PFSK-1 (cell line): ENCODE data around the gene RDX.

ENCODE experiments used
- FOXP2 ChIP-seq: optimal IDR thresholded peaks from 2 replicates; pipeline ENCODE3; 2011; ENCODE audit warnings: borderline replicate concordance, control low read depth, inconsistent platforms; ENCODE audit not compliant: insufficient read depth; ENCODE audit errors: extremely low read length, extremely low read depth
- POLR2AphosphoS5 ChIP-seq: IDR thresholded peaks from 2 replicates; pipeline ENCODE4 v1.6.1; 2012; ENCODE audit warnings: low read depth, mild to moderate bottlenecking, control low read depth, low read length, moderate library complexity
- SIN3A ChIP-seq: IDR thresholded peaks from 2 replicates; pipeline ENCODE4 v1.6.1; 2012; ENCODE audit warnings: mild to moderate bottlenecking, low read length, moderate library complexity, borderline replicate concordance; ENCODE audit not compliant: insufficient read depth
- TAF1 ChIP-seq: IDR thresholded peaks from 2 replicates; pipeline ENCODE4 v1.6.1; 2012; ENCODE audit warnings: low read length, control low read depth, borderline replicate concordance; ENCODE audit not compliant: insufficient read depth
- TF ChIP-seq, protein P1 (sequence below), 2 experiments: IDR thresholded peaks; 2 replicates each; pipeline versions ENCODE4 v1.6.1 to v1.8.0; 2011 to 2012; ENCODE audit warnings: low read depth in 2 of 2, low read length in 2 of 2, control low read depth in 1 of 2, inconsistent platforms in 1 of 2, mild to moderate bottlenecking in 1 of 2, moderate library complexity in 1 of 2; ENCODE audit not compliant: insufficient read depth in 1 of 2

DNA sequence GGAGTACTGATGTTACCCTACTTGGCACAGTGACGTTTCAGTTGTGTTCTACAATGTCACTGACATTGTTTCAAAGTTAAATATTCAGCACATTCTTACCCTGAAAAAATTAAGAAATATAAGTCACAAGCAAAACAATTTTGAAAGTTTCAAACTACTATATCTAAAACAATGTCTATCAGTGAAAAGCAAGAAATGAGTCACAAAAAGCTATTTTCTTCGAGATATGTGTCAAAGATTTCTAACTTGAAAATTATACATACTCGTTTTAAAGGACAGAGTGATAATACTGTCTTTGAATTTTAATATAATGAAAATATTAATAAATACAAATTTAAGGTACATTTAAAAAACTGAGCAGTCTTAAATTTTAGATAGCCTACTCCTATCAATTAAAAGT lies 42.9 kb downstream of the RDX start:
- TF ChIP-seq POLR2AphosphoS5 = no peak
- TF ChIP-seq TAF1 = no peak
- TF ChIP-seq SIN3A = no peak
- TF ChIP-seq, protein P1, sequence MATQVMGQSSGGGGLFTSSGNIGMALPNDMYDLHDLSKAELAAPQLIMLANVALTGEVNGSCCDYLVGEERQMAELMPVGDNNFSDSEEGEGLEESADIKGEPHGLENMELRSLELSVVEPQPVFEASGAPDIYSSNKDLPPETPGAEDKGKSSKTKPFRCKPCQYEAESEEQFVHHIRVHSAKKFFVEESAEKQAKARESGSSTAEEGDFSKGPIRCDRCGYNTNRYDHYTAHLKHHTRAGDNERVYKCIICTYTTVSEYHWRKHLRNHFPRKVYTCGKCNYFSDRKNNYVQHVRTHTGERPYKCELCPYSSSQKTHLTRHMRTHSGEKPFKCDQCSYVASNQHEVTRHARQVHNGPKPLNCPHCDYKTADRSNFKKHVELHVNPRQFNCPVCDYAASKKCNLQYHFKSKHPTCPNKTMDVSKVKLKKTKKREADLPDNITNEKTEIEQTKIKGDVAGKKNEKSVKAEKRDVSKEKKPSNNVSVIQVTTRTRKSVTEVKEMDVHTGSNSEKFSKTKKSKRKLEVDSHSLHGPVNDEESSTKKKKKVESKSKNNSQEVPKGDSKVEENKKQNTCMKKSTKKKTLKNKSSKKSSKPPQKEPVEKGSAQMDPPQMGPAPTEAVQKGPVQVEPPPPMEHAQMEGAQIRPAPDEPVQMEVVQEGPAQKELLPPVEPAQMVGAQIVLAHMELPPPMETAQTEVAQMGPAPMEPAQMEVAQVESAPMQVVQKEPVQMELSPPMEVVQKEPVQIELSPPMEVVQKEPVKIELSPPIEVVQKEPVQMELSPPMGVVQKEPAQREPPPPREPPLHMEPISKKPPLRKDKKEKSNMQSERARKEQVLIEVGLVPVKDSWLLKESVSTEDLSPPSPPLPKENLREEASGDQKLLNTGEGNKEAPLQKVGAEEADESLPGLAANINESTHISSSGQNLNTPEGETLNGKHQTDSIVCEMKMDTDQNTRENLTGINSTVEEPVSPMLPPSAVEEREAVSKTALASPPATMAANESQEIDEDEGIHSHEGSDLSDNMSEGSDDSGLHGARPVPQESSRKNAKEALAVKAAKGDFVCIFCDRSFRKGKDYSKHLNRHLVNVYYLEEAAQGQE (IDR thresholded peaks at IDR 0.05; ENCODE audit: insufficient read depth in 1 of 2, low read depth in 2 of 2, low read length in 2 of 2) = no peak
- TF ChIP-seq FOXP2 = no peak
